IPS-NIHi7 (cell line): ENCODE measurements around the gene SH3PXD2A.
"Not testable (repeated sequence)": the region's sequence is repeated elsewhere in the genome, so short reads cannot be mapped to it uniquely, and the experiment has no call there.

Experiments
- DNase-seq: peaks from one replicate; pipeline ENCODE4 v3.0.0; 2012; ENCODE audit warnings: mixed read lengths; ENCODE audit errors: extremely low spot score

SH3PXD2A gene

GRCh38 chr10:103747193-103747865 lies 108.0 kb downstream of the SH3PXD2A start:
- no peak for DNase-seq

- no peak for DNase-seq
Observed at GRCh38 chr10:103746598-103746997, 108.8 kb downstream of the SH3PXD2A start.

- DNase-seq: no peak
Observed at GRCh38 chr10:103745341-103746247, 109.8 kb downstream of the SH3PXD2A start.

DNA sequence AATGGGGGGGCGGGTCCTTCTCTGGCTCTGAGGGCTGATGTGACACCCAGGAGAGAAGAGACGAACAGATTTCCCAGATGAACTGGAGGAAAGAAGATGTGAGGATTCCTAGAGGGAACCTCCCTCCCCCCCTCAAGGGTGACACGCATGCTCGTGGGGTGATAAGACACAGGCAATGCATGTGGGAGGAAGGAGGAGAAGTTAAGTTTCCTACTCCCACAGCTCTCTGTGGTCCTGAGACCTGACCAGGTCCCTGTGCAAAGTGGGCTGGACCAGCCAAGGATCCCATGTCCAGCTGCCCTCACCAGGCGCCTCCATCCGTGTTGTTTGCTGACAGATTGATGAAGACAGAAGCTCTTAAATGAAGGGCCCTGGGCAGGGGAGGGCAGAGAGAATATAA lies 112.6 kb downstream of the SH3PXD2A start:
- DNase-seq: no peak

DNA sequence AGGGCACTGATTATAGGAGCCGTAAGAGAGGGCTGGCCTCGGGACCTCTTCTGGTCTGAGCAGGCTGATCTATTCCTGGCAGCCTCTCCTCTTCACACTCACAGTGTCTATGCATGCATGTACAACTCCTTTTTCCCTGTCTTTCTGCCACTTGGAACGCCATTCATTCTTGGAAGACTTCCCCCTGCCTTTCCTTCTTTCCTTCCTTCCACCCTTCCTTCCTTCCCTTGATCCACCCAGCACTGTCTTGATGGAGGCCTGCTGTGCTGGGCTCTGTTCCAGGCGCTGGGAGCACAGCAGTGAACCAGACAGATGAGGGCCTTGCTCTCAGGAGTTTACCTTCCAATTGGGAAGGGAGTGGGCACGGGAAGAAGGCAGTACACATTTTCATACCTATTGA lies 114.8 kb downstream of the SH3PXD2A start:
- no peak for DNase-seq

DNA sequence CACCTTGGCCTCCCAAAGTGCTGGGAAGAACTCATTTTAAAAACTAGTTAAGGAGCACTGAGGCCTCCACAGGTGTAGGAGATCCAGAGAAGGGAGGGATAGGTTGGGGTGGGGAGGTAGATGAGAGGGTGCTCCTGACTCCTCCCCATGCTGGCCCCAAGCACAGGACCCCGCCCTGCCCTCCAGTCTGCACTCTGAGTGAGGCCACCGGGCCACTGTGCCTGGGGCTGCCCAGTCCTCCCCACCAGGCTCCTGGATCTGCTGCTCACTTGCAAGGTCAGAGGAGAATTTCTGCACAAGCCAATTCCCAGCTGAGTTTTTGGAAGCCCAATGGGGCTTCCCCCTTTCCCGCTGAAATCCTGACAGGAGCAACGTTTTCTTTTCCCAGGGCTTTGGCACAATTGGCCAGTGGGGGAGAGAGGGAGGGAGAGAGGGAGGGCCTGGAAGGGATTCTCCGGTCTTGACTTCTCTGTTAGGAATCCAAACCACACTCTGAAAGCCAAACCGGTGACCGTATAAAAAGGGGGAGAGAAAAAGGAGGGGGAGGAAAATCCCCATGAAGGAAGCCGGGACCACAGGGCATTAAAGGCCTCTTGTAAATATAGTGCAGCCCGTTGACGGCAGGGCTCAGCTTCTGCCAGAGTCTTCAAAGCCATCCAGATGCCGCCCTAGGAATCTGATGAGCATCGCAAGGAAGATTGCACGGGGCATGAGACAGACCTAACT lies 116.2 kb downstream of the SH3PXD2A start:
- peak; percentile 39 for DNase-seq

DNA sequence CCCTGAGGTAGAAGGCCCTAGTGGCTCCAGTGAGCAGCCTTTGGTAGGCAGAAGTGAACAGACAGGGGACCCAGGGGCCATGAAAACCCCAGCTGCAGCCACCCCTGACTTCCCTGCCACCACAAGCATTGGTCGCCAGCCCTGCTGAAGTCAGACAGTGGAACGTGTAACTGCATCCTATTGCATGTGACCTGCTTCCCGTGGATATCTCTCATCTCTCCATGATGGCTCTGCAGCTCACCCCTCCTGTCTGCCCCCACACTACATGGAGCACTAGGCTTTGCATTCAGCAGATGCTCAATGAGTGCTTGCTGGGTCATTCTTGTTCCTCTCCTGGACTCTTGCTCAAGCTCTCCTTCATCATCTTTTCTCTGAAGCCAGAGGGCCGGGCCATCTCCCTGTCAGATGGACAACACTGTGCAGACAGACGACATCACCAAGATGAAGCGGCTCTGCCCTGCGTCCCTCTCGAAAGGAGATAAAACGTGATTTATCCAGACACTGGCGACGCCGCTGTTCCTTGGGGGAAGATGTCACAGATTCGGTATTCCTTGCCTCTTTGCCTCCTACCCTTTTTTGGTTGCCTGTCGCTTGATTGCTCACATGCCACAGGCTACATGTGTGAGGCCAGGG lies 117.5 kb downstream of the SH3PXD2A start:
- no peak for DNase-seq

GRCh38 chr10:103736763-103737162 lies 118.6 kb downstream of the SH3PXD2A start:
- peak; percentile 90 for DNase-seq

DNA sequence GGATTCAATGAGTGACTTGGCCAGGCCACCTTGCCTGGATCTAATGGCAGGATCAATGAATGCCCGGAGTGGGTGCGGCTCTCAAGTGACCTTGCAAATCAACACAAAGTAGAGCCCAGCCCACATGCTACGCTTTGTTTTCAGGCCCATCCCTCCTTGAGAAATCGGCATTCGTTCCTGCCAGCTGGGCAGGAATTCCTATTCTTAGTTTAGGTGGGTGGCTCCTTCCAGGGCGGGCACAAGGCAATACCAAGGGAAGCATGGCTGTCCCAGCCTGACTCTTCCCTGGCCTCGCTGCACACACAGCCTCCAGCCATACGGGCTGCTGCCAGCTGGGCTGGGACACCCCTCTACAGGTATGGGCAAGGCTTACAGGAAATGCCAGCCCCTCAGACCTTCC lies 119.3 kb downstream of the SH3PXD2A start:
- DNase-seq: no peak

- DNase-seq: no peak
Observed at GRCh38 chr10:103734731-103735130, 120.6 kb downstream of the SH3PXD2A start.

DNA sequence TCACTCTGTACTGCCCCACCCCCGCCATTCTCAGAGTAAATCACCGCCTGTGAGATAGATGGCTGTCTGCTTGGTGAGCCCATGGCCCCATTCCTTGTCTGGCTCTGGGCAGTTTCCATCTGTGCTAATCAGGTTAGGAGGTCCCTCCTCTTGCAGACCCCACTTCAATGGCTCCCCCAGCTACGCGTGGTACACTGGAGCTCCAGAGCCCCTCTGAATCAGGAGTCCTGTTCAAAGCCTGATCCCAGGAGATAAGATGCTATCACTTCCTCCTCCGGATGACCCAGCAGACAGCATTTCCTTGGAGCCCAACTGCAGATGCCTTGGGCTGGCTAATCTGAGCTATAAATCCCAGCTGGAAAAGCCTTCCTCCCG lies 122.3 kb downstream of the SH3PXD2A start:
- DNase-seq: no peak

DNA sequence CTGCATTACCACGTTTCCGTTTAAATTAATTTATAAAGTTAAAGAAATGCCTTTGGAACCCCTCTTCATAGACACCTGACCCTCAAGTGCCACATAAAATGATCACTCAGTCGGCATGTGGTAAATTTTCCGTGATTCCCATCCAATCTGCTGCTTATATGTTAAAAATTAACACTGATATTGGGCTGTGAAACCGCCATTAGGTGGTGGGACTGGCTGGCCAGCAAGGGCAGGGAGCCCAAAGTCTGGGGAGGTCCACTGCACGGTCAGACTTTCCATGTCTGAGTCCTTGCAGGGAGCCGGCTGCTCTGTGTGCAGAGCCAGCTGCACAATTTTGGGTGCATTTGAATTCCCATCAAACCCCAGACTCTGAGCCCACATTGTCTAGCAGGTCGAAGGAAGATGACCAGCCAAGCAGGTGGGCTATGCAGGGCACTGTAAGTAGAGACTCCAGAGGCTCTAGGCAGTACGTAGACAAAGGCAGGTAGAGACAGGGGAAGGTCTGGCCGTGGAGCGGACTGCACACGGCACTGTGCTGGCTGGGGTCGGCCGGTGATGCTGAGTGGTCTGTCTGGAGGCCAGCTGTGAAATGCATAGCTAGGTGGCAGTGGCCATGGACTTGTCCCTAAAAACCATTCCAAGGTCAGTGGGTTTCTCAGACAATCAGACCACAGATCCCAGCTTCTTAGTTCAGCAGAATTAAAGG lies 122.9 kb downstream of the SH3PXD2A start:
- DNase-seq: no peak

DNA sequence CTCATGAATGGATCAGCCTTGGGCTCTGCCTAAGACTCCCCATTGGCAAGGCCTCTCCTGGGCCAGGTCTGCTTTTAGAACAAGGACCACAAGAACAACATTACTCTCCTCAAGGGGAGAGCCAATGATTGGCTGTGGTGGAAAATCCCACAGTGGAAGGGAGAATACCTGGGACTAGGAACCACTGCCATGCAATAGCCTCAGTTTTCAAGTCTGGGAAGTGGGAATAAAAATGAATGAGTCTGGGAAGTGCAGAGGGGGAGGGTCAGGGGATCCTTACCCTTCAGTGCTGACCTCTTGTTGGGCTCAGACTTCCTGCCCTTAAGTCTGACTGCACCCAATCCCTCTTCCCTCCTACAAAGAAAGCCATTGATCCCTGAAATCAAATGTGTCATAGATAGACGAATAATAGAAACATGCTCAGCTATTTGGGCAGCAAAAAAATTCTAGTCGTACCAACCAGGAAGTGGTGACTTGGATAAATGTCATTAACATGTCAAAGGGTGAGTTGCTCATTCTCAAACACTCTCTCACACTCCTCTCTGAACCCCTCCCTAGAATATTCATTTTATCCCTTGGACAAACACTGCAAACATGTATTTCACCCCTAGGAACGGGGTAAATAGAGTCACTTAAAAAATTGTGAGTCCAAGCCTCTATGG lies 123.6 kb downstream of the SH3PXD2A start:
- DNase-seq: no peak

- not testable (repeated sequence) for DNase-seq
Observed at GRCh38 chr10:103731026-103731425, 124.3 kb downstream of the SH3PXD2A start.

DNA sequence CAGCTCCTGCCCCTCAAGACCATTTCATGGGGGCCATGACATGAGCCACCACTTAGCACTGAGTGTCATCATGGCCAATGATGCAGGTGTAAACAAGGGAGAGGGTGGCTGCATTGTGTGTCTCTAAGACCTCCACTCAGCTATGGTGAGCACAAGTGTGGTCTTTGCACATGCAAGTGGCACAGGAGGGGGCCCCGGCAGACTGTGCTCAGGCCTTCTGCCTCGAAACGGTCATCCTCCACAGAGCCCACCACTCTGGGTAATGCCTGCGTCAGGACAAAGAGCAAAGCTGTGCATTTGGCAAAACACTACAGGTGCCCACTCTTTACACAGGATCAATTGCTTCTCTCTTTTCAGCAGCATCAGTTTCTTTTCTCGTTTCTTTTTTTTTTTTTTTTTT lies 125.5 kb downstream of the SH3PXD2A start:
- no peak for DNase-seq

- no peak for DNase-seq
Observed at GRCh38 chr10:103727991-103728689, 127.2 kb downstream of the SH3PXD2A start.

- no peak for DNase-seq
Observed at GRCh38 chr10:103727546-103727963, 127.8 kb downstream of the SH3PXD2A start.

- DNase-seq: no peak
Observed at GRCh38 chr10:103726637-103727036, 128.7 kb downstream of the SH3PXD2A start.

DNA sequence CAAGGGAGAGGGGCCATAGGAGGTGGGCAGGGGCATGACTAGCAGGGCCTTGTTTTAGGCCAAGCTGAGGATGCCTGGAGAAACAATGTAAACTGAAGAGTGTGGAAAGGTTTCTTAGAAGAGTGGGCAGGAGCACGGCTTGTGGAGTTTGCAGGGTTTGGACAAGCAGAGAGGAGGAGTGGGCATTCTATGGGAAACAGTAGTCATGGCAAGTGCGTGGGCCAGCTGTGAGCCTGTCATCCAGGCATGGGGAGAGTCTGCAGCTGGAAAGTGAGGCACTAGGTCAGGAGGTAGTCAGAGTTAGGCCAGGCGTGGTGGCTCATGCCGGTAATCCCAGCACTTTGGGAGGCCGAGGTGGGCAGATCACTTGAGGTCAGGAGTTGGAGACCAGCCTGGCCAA lies 130.1 kb downstream of the SH3PXD2A start:
- no peak for DNase-seq

GRCh38 chr10:103724771-103725170 lies 130.6 kb downstream of the SH3PXD2A start:
- no peak for DNase-seq
